ENCODE results near the gene PCSK5. TPM values are rescaled to one million over a fixed set of nuclear protein-coding genes. Genes with fewer than 3 reads are reported as not detected.

The PCSK5 gene
- total RNA-seq, 1 experiment from 2014 or later = 7.5 TPM

DNA sequence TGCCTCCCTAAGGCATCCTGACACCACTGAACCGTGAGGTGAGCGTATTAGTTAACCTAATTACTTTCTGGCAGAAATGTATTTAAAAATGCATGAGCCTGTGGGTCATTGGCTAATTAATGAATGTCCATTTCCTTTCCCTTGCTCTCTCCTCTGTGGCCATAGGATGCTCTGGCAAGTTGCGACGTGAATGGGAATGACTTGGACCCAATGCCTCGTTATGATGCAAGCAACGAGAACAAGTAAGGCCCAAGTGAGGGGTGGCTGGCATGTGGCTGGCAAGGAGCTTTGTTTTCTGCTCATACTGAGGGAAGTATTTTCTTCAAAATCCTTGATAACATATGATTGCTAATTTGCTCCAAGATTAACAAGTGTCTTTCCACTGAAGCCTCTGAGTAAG, 136.3 kb downstream of the PCSK5 start:
- Histone ChIP-seq H3K23ac (ENCODE audit: insufficient read length, low read depth, low read length) (no peak overlapping the region), H3K56ac (ENCODE audit: insufficient read length, low read depth, low read length) (no peak overlapping the region), H2BK12ac (ENCODE audit: insufficient read length, low read depth, low read length) (no peak overlapping the region), H3T11ph (ENCODE audit: low read length) (no peak overlapping the region), H3K79me2 (ENCODE audit: insufficient read depth, low read length) (no peaks in the 10 kb centered on the region), H3K4ac (ENCODE audit: low read depth, low read length) (no peak overlapping the region), H3K9ac (ENCODE audit: extremely low read depth, insufficient read length, low read length) (no peak overlapping the region), H3K79me1 (ENCODE audit: insufficient read depth, low read depth, low read length, poor library complexity, severe bottlenecking) (no peaks in the 10 kb centered on the region), H2BK20ac (ENCODE audit: low read depth, low read length, poor library complexity, severe bottlenecking) (no peak overlapping the region), H3K23me2 (ENCODE audit: insufficient read length, low read depth, low read length, poor library complexity, severe bottlenecking) (no peaks in the 10 kb centered on the region), H4K5ac (ENCODE audit: insufficient read length, low read depth, low read length) (no peak overlapping the region), H3K4me2 (ENCODE audit: insufficient read depth, insufficient read length, low read length) (no peak overlapping the region), H3K27me3 (ENCODE audit: insufficient read depth, low read length) (no peaks in the 10 kb centered on the region), H2BK5ac (ENCODE audit: insufficient read length, low read length) (no peak overlapping the region), H3K9me3 (ENCODE audit: control insufficient read depth, low read depth, low read length) (no peaks in the 10 kb centered on the region), H4K91ac (ENCODE audit: insufficient read length, low read depth, low read length) (no peak overlapping the region), H2BK120ac (ENCODE audit: low read depth, low read length, poor library complexity, severe bottlenecking) (no peak overlapping the region), H2AK5ac (ENCODE audit: insufficient read length, low read length) (no peak overlapping the region), H3K18ac (ENCODE audit: insufficient read length, low read depth, low read length) (no peak overlapping the region), H2AFZ (ENCODE audit: low read length) (no peak overlapping the region), H4K20me1 (ENCODE audit: control insufficient read depth, insufficient read depth, insufficient read length) (no peaks in the 10 kb centered on the region), H3K4me1 (ENCODE audit: insufficient read depth, low read length) (peaks cover 3% of the 10 kb centered on the region; the same call in 1 of the 2 replicates), H2BK15ac (ENCODE audit: low read depth, low read length) (no peak overlapping the region), H3K14ac (ENCODE audit: insufficient read depth, low read length) (no peak overlapping the region), H4K8ac (replicated peaks; ENCODE audit: insufficient read length, low read depth, low read length) (no peak overlapping the region), H3K27ac (ENCODE audit: insufficient read length, low read depth, low read length) (no peak overlapping the region)
- peak overlapping the region in 2 of 3 experiments; percentile 63 to 82; a peak in 2 of 7 replicates for H3K27ac Mint-ChIP-seq
- H3K27me3 Mint-ChIP-seq (ENCODE audit: low read depth) = no peaks in the 10 kb centered on the region
- peaks cover 3 to 15% (median 4%) of the 10 kb centered on the region in 3 experiments; a peak in 6 of 7 replicates for H3K36me3 Mint-ChIP-seq (ENCODE audit: insufficient read depth in 1 of 3, low read depth in 3 of 3)
- DNase-seq = no peak
- no peak overlapping the region for H3K4me3 Mint-ChIP-seq
- no peaks in the 10 kb centered on the region for H3K9me3 Mint-ChIP-seq
- no CpG with 5 or more reads among the region's 6 CpGs for WGBS (ENCODE audit: extremely low coverage, insufficient read length, low lambda C conversion rate)
- TF ChIP-seq, protein P1, sequence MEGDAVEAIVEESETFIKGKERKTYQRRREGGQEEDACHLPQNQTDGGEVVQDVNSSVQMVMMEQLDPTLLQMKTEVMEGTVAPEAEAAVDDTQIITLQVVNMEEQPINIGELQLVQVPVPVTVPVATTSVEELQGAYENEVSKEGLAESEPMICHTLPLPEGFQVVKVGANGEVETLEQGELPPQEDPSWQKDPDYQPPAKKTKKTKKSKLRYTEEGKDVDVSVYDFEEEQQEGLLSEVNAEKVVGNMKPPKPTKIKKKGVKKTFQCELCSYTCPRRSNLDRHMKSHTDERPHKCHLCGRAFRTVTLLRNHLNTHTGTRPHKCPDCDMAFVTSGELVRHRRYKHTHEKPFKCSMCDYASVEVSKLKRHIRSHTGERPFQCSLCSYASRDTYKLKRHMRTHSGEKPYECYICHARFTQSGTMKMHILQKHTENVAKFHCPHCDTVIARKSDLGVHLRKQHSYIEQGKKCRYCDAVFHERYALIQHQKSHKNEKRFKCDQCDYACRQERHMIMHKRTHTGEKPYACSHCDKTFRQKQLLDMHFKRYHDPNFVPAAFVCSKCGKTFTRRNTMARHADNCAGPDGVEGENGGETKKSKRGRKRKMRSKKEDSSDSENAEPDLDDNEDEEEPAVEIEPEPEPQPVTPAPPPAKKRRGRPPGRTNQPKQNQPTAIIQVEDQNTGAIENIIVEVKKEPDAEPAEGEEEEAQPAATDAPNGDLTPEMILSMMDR (conservative IDR thresholded peaks at IDR 0.05) = no peak
- H3K4me1 Mint-ChIP-seq = peaks cover 28 to 31% of the 10 kb centered on the region in 2 experiments

Measured in H9 (cell line).